GM12878 (cell line): ENCODE results near the gene DUSP7. TPM values are rescaled to one million over a fixed set of nuclear protein-coding genes. Genes with fewer than 3 reads are reported as not detected.
"Not testable (repeated sequence)": the region's sequence is repeated elsewhere in the genome, so short reads cannot be mapped to it uniquely, and the experiment has no call there.

Experiments used
- ATAC-seq: fragments of 200-7000 bp; cut with Tn5 transposase; 3 replicates; pipeline ENCODE4 v1.9.1; 2020; ENCODE audit warnings: mild to moderate bottlenecking, moderate library complexity
- BruUV-seq: library from RNA; stranded (reverse); fragments of 400-500 nt; replicated peaks from 2 replicates; lab custom pipeline; 2021; lab: Mats Ljungman, UMichigan
- CTCF ChIA-PET: fragments of 300-600 bp; sonication (Branson Sonifier 250); formaldehyde crosslinking; extraction: SDS; loops from one replicate; lab custom pipeline; 2021; ENCODE audit warnings: inconsistent platforms; lab: Yijun Ruan, JAX
- POLR2A ChIA-PET: fragments of 350-600 bp; formaldehyde crosslinking; extraction: SDS; loops from one replicate; lab custom pipeline; 2021; ENCODE audit warnings: inconsistent platforms; lab: Charles Lee
- RAD21 ChIA-PET: fragments of 300-600 bp; sonication (Branson Sonifier 250); formaldehyde crosslinking; loops from one replicate; lab custom pipeline; 2023; ENCODE audit warnings: antibody characterized with exemption; ENCODE audit not compliant: unreplicated experiment; lab: Charles Lee
- SMC1A ChIA-PET: fragments of 300-600 bp; sonication (Branson Sonifier 250); formaldehyde crosslinking; loops from one replicate; lab custom pipeline; 2023; ENCODE audit not compliant: unreplicated experiment, uncharacterized antibody; lab: Charles Lee
- DNase-seq: peaks from one replicate; pipeline ENCODE4 v3.0.0-alpha.2; 2011; ENCODE audit warnings: low read depth, low spot score
- FAIRE-seq: peaks from 3 replicates; lab custom pipeline; 2011; peaks lifted over from hg19 to GRCh38; lab: Jason Lieb, UNC
- H2AFZ ChIP-seq: 2 replicates; pipeline ENCODE4 v1.6.0; 2011; ENCODE audit warnings: low read depth, low read length, control low read depth; ENCODE audit not compliant: control insufficient read depth
- H3K27ac ChIP-seq: 2 replicates; pipeline ENCODE4 v1.5.1; 2011; ENCODE audit warnings: control low read depth; ENCODE audit not compliant: control insufficient read depth, insufficient read depth
- H3K27me3 ChIP-seq, 2 experiments: replicated peaks in 1 of 2; 2 replicates each; pipeline versions ENCODE4 v1.6.0 to v1.6.1; 2011; ENCODE audit warnings: low read length in 1 of 2; ENCODE audit not compliant: control insufficient read depth in 2 of 2, insufficient read depth in 2 of 2
- H3K36me3 ChIP-seq, 2 experiments: 2 replicates each; pipeline ENCODE4 v1.5.1; 2011; ENCODE audit warnings: low read length in 1 of 2; ENCODE audit not compliant: control insufficient read depth in 2 of 2, insufficient read depth in 2 of 2
- H3K4me1 ChIP-seq: 2 replicates; pipeline ENCODE4 v1.6.1; 2011; ENCODE audit warnings: mild to moderate bottlenecking, low read length, moderate library complexity, mixed read lengths; ENCODE audit not compliant: control insufficient read depth, insufficient read depth
- H3K4me2 ChIP-seq: 2 replicates; pipeline ENCODE4 v1.6.0; 2011; ENCODE audit warnings: control low read depth; ENCODE audit not compliant: control insufficient read depth, insufficient read depth
- H3K4me3 ChIP-seq: fragments of 200-600 bp; sonication (generic); 2 replicates; pipeline ENCODE4 v1.5.1; 2016
- H3K79me2 ChIP-seq: 2 replicates; pipeline ENCODE4 v1.6.0; 2011; ENCODE audit warnings: low read length; ENCODE audit not compliant: control insufficient read depth, insufficient read depth
- H3K9ac ChIP-seq: 2 replicates; pipeline ENCODE4 v1.8.0; 2011; ENCODE audit warnings: low read length, control low read depth, mixed read lengths; ENCODE audit not compliant: control insufficient read depth, insufficient read depth
- H3K9me3 ChIP-seq: replicated peaks from 3 replicates; pipeline ENCODE4 v1.5.1; 2011; ENCODE audit warnings: mild to moderate bottlenecking, low read length; ENCODE audit not compliant: control insufficient read depth, insufficient read depth
- H4K20me1 ChIP-seq: 2 replicates; pipeline ENCODE4 v1.6.0; 2011; ENCODE audit not compliant: control insufficient read depth, insufficient read depth
- ASH2L ChIP-seq: fragments of 300-600, 200-600 bp; sonication (generic); IDR thresholded peaks from 2 replicates; pipeline ENCODE4 v1.6.1; 2017; ENCODE audit warnings: low read depth, mild to moderate bottlenecking, borderline replicate concordance
- IKZF1 ChIP-seq: fragments of 450-650 bp; conservative IDR thresholded peaks from 2 replicates; pipeline ENCODE4 v1.6.1; 2017; ENCODE audit warnings: antibody characterized with exemption, mild to moderate bottlenecking
- NFIC ChIP-seq: IDR thresholded peaks from 2 replicates; pipeline ENCODE4 v1.6.1; 2012; ENCODE audit warnings: low read depth, mild to moderate bottlenecking, inconsistent platforms, low read length, moderate library complexity
- NKRF ChIP-seq: fragments of 450-650 bp; conservative IDR thresholded peaks from 2 replicates; pipeline ENCODE4 v1.6.1; 2017; ENCODE audit warnings: mild to moderate bottlenecking, moderate library complexity
- PRDM15 ChIP-seq: fragments of 450-650 bp; formaldehyde crosslinking; IDR thresholded peaks from 2 replicates; pipeline ENCODE4 v1.4.0; 2020; ENCODE audit warnings: mild to moderate bottlenecking, moderate library complexity
- REST ChIP-seq: IDR thresholded peaks from 2 replicates; pipeline ENCODE4 v1.6.1; 2012; ENCODE audit warnings: mild to moderate bottlenecking, low read depth, low read length
- SRF ChIP-seq, 2 experiments: IDR thresholded peaks; 2 replicates each; pipeline ENCODE4 v1.6.1; 2011; ENCODE audit warnings: low read depth in 2 of 2, low read length in 2 of 2, mild to moderate bottlenecking in 1 of 2, moderate library complexity in 1 of 2
- USF2 ChIP-seq: IDR thresholded peaks from 2 replicates; pipeline ENCODE4 v1.6.1; 2011; ENCODE audit warnings: low read depth, low read length, improper control_type of control experiment, borderline replicate concordance
- ZNF622 ChIP-seq: fragments of 450-650 bp; IDR thresholded peaks from 2 replicates; pipeline ENCODE4 v1.6.1; 2017; ENCODE audit warnings: mild to moderate bottlenecking, inconsistent platforms
- WGBS: methylation state at CpG from one replicate; pipeline ENCODE4 v1.1.6; 2016; ENCODE audit warnings: low lambda C conversion rate; ENCODE audit not compliant: insufficient replicate concordance, insufficient coverage; ENCODE audit errors: missing lambda C conversion rate; 5-methylcytosine and 5-hydroxymethylcytosine counted together
- in situ Hi-C: fragments of 300-500 bp; cut with MboI; formaldehyde crosslinking; loops from 9 replicates; pipeline ENCODE4 v1.14.3; 2018; ENCODE audit warnings: mixed read lengths
- intact Hi-C: fragments of 100-400 bp; cut with micrococcal nuclease; formaldehyde crosslinking; loops from one replicate; pipeline ENCODE4 v1.14.2; 2022; ENCODE audit not compliant: unreplicated experiment
- polyA plus RNA-seq, 11 experiments: library from polyadenylated mRNA; depleted of rRNA in 4 of 11; unstranded in 6 of 11; stranded (reverse) in 5 of 11; fragments of >200 nt; fragmentation: Nextera tagmentation in 4 of 11; fragmentation: Illumina TruSeq in 1 of 11; extraction: Ambion mirVana in 4 of 11; extraction: Trizol in 1 of 11; gene quantifications; 1 replicate in 1 of 11; 2 replicates in 10 of 11; pipeline versions ENCODE4 v1.2.1 to v1.2.3, GENCODE V29; 2011 to 2016; ENCODE audit warnings: inconsistent platforms in 2 of 11, missing spikeins in 2 of 11, low read depth in 1 of 11
- total RNA-seq, 4 experiments: library from RNA; depleted of rRNA in 3 of 4; stranded (reverse); fragments of >200 nt in 3 of 4; fragmentation: Illumina TruSeq in 1 of 4; extraction: Trizol in 1 of 4; gene quantifications; 2 replicates each; pipeline versions ENCODE4 v1.2.1 to v1.2.3, GENCODE V29; 2013 to 2021

The DUSP7 gene
- total and polyA plus RNA-seq, 10 of the 15 experiments (the other 5 are each of a cell fraction or from before 2014, with no cell fraction given) = 0.73 to 17.0 (median 7.9) TPM

- TF ChIP-seq REST = no peak
- no peak for TF ChIP-seq SRF (IDR thresholded peaks at IDR 0.05; ENCODE audit: low read depth in 2 of 2, low read length in 2 of 2)
- no peak for TF ChIP-seq ZNF622
- TF ChIP-seq IKZF1 = no peak
- no peak for TF ChIP-seq ASH2L
- no peak for TF ChIP-seq NKRF
- no peak for TF ChIP-seq PRDM15 (CRISPR knock-in tag)
- TF ChIP-seq USF2 = no peak
- TF ChIP-seq NFIC = no peak
Measured at GRCh38 chr3:52034212-52034611, 22.2 kb downstream of the DUSP7 start (continued).

GRCh38 chr3:52033748-52034147 is 22.6 kb downstream of the DUSP7 start:
- in situ Hi-C loops, H3K4me3 ChIP-seq, H4K20me1 ChIP-seq, H3K4me2 ChIP-seq, H3K9ac ChIP-seq, H3K79me2 ChIP-seq, POLR2A ChIA-PET, DNase-seq, intact Hi-C loops, H3K27me3 ChIP-seq, BruUV-seq, H3K9me3 ChIP-seq, H3K36me3 ChIP-seq, FAIRE-seq, H3K27ac ChIP-seq, H3K4me1 ChIP-seq, ATAC-seq, H2AFZ ChIP-seq, CTCF ChIA-PET, RAD21 ChIA-PET: not testable (repeated sequence)
- SMC1A ChIA-PET = interaction anchor here (0.9 kb wide), 1 partner anchor 20 kb away, joined by 5 read pairs; no protein-coding TSS in a partner anchor
- 70% methylated on average over 6 of the region's 6 CpGs for WGBS
